GM10266 (cell line): ENCODE results near the gene MADCAM1.

Experiments
- DNase-seq: peaks from one replicate; pipeline ENCODE4 v3.0.0; 2012; ENCODE audit errors: extremely low spot score
- CTCF ChIP-seq: IDR thresholded peaks from 2 replicates; pipeline ENCODE4 v1.5.1; 2012; ENCODE audit warnings: mild to moderate bottlenecking, low read depth; ENCODE audit not compliant: control insufficient read depth, insufficient read depth; ENCODE audit errors: missing control alignments

The MADCAM1 gene

GRCh38 chr19:493391-494170, 2.7 kb upstream of the MADCAM1 start:
- no peak for TF ChIP-seq CTCF
- DNase-seq: peak; percentile 33

DNA sequence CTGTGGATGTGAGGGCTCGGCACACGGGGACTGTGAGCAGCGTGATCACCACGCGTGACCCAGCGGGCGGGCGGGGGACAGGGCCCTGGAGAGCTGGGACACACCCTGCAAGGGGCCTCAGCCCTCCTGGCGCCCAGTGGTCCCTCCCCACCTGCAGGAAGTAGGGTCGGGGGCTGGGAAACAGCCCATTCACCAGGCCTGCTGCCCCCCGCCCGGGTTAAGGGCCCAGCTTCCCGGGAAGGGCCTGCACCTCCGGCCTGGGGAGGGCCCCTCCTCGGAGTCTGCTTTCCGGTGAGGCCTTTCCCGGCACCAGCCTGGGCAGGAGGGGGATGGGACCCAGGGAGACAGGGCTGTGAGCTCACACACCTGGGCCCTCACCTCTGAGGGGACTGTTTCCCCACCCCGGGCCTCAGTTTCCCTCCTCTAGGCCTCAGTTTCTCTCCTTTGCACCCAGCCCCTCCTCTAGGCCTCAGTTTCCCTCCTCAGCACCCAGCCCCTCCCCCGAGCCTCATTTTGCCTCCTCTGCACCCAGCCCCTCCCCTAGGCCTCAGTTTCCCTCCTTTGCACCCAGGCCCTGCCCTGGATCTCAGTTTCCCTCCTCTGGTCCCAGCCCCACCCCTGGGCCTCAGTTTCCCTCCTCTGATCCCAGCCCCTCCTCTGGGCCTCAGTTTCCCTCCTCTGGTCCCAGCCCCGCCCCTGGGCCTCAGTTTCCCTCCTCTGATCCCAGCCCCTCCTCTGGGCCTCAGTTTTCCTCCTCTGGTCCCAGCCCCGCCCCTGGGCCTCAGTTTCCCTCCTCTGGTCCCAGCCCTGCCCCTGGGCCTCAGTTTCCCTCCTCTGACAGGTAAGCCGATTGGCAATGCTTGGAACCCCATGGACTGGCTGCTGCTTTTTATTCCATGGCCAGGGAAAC, 1.9 kb upstream of the MADCAM1 start:
- DNase-seq: no peak
- no peak for TF ChIP-seq CTCF

GRCh38 chr19:495081-495401, 1.2 kb upstream of the MADCAM1 start:
- no peak for TF ChIP-seq CTCF
- DNase-seq: no peak

GRCh38 chr19:495402-496111, 729 bp upstream of the MADCAM1 start:
- TF ChIP-seq CTCF: peak; percentile 65

DNA sequence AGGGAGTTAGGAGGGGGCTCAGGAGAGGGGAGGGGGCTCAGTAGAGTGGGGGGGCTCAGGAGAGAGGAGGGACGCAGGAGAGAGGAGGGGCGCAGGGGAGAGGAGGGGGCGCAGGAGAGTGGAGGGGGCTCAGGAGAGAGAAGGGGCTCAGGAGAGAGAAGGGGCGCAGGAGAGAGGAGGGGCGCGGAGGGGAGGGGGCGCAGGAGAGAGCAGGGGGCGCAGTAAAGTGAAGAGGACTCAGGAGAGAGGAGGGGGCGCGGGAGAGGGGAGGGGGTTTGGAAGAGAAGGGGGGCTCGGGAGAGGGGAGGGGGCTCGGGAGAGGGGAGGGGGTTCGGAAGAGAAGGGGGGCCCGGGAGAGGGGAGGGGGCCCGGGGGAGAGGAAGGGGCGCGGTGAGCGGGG, 700 bp downstream of the MADCAM1 start:
- no peak for DNase-seq
- TF ChIP-seq CTCF: no peak

More at GRCh38 chr19:495402-496111, 729 bp upstream of the MADCAM1 start:
- DNase-seq: no peak

DNA sequence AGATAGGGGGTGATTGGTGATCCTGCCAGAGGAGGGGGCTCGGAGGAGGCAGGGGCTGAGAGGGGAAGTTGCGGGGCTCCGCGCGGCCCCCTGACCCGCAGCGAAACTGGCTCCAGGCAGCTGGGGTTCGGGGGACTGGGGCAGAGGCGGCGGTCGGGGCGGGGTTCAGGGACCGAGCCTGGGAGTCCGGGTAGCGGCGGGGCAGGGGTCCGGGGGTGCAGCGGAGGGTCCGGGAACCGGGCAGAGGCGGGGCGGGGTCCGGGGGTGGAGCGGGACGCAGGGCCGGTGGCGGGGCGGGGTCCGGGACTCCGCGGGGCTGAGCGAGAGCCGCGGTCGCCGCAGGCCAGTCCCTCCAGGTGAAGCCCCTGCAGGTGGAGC, 1.2 kb downstream of the MADCAM1 start:
- DNase-seq: no peak
- no peak for TF ChIP-seq CTCF
